Right cardiac atrium (tissue), 5 donors: ENCODE measurements around the gene KLHL30. TPM values are rescaled to one million over a fixed set of nuclear protein-coding genes. Genes with fewer than 3 reads are reported as not detected.

Experiments
- ATAC-seq, 2 donors: fragments of 200-7000 bp; cut with Tn5 transposase; one replicate each; pipeline versions ENCODE4 v1.8.0 to v1.9.1; 2020; ENCODE audit warnings: moderate library complexity in 2 of 2, mild to moderate bottlenecking in 1 of 2
- DNase-seq, 3 donors: peaks; one replicate each; pipeline ENCODE4 v3.0.0-alpha.2; 2020
- H3K27ac ChIP-seq: one replicate; pipeline ENCODE4 v1.5.1; 2013; ENCODE audit warnings: mild to moderate bottlenecking, low read length, control low read depth, moderate library complexity
- H3K27me3 ChIP-seq: one replicate; pipeline ENCODE4 v1.6.1; 2013; ENCODE audit not compliant: control insufficient read depth, insufficient read depth
- H3K4me1 ChIP-seq: one replicate; pipeline ENCODE4 v1.6.1; 2013; ENCODE audit warnings: low read length; ENCODE audit not compliant: control insufficient read depth, insufficient read depth
- H3K4me3 ChIP-seq: one replicate; pipeline ENCODE4 v1.5.1; 2013; ENCODE audit warnings: low read length, control low read depth
- H3K9me3 ChIP-seq: one replicate; pipeline ENCODE4 v1.6.1; 2013; ENCODE audit warnings: low read length; ENCODE audit not compliant: control insufficient read depth
- WGBS: extraction: QIAGEN DNeasy Blood & Tissue Kit; methylation state at CpG from one replicate; pipeline ENCODE4 v1.1.7; 2013; 5-methylcytosine and 5-hydroxymethylcytosine counted together
- intact Hi-C, 4 donors: fragments of 100-400 bp; cut with DNase I; formaldehyde crosslinking; loops; one replicate each; pipeline versions ENCODE4 v1.11.0 to v1.14.0; 2022 to 2023
- long read RNA-seq, 4 donors: library from polyadenylated mRNA; unstranded; transcript quantifications; one replicate each; pipeline ENCODE4 v2.0.0, GENCODE V29; 2020 to 2021
- polyA plus RNA-seq: library from polyadenylated mRNA; stranded (reverse); fragments of 200-250 nt; gene quantifications from one replicate; pipeline ENCODE4 v1.2.3, GENCODE V29; 2013
- total RNA-seq, 4 donors: library from RNA; stranded (reverse); fragmentation: NEBNext Ultra II Directional; extraction: Animal tissue kit (Norgen Biotek cat#: 25700); gene quantifications; one replicate each; pipeline ENCODE4 v1.2.1, GENCODE V29; 2021
- donor health status: healthy with polysubstance abuse.
- donor health status: DM: no; HTN: yes; CAD: no.
- donor health status: DM: no; HTN: no; CAD: no.
- donor health status: DM: no; HTN: yes; CAD: no; lungs with severe emphysema.
- donor health status: DM: yes; HTN: yes; CAD: no.

KLHL30 gene, protein sequence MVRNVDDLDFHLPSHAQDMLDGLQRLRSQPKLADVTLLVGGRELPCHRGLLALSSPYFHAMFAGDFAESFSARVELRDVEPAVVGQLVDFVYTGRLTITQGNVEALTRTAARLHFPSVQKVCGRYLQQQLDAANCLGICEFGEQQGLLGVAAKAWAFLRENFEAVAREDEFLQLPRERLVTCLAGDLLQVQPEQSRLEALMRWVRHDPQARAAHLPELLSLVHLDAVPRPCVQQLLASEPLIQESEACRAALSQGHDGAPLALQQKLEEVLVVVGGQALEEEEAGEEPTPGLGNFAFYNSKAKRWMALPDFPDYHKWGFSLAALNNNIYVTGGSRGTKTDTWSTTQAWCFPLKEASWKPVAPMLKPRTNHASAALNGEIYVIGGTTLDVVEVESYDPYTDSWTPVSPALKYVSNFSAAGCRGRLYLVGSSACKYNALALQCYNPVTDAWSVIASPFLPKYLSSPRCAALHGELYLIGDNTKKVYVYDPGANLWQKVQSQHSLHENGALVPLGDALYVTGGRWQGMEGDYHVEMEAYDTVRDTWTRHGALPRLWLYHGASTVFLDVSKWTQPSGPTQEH
- 10 to 100 TPM; 16.9 to 34.4 (median 23.8) TPM for total RNA-seq
- 15.9 TPM for polyA plus RNA-seq
- long read RNA-seq, donor 1, transcript KLHL30-201 (8 exons, 3,726 nt) = major isoform, 6 of 65 reads
- long read RNA-seq, donor 1, partial matches to known transcripts = 31 of 65 reads
- long read RNA-seq, donor 1, other reads (novel, unspliced or antisense) = 28 of 65 reads
- long read RNA-seq, donor 2, partial matches to known transcripts = 1 of 10 reads
- long read RNA-seq, donor 2, other reads (novel, unspliced or antisense) = 6 of 10 reads
- long read RNA-seq, donor 3, partial matches to known transcripts = 79 of 81 reads
- long read RNA-seq, donor 3, other reads (novel, unspliced or antisense) = 0 of 81 reads
- long read RNA-seq, donor 4, transcript KLHL30-201 (8 exons, 3,726 nt) = major isoform, 6 of 16 reads
- long read RNA-seq, donor 4, partial matches to known transcripts = 4 of 16 reads
- long read RNA-seq, donor 4, other reads (novel, unspliced or antisense) = 6 of 16 reads

DNA sequence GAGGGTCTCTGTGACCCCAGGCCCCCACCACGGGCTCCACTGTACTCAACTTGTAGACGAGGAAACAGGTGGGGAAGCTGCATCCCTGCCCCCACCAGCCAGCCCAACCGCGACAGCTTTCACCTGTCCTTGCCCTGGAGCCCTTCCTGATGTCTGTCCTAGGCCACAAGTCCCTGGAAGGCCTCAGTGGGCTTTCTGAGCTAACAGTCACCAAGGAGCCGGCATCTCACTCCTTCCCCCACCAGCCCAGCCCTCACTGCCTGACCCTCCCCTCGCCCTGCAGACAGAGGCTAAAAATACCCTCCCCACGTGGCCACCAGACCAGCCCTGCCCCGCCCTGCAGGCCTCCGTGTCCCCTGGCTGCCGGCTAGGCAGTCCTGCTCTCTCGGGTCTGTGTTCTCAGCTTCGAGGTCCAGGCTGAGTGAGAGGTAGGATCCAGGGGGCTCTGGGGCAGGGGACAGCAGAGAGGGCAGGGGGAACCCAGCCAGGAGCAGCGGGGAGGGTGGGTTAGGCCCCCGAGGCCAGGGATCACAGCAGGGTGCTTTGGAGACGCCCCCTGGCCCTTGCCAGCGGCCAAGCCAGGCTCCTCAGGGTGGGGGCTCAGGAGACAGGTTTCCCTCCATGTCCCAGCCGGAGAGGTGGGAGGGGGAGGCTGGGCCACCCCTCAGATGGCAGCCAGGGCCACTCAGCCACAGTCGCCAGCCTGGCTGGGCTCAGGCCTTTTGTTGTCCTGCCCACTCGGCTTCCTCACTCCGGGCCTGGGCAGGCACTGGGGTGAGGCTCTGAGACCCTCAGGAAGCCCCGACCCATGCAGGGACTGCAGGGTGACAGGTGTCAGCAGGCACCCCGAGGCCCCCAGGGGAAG, at the start of gene KLHL30:
TSS of gene KLHL30 (plus strand) at position 338 of the 865 bp plus-strand sequence. CDS start 2,087 bp downstream, outside the sequence.
- ATAC-seq = peak; percentile 75 to 81
- peak within 1 kb of the TSS; percentile 57 for H3K27ac ChIP-seq
- H3K4me1 ChIP-seq = no peaks in the 10 kb centered on the region
- no peak within 1 kb of the TSS for H3K4me3 ChIP-seq
- no peaks in the 10 kb centered on the region for H3K9me3 ChIP-seq
- peak in 2 of 3 donors; percentile 80 to 89 for DNase-seq
- no peaks in the 10 kb centered on the region for H3K27me3 ChIP-seq
- intact Hi-C loops = no loop called here
- 46% methylated on average over 22 of the region's 22 CpGs for WGBS

DNA sequence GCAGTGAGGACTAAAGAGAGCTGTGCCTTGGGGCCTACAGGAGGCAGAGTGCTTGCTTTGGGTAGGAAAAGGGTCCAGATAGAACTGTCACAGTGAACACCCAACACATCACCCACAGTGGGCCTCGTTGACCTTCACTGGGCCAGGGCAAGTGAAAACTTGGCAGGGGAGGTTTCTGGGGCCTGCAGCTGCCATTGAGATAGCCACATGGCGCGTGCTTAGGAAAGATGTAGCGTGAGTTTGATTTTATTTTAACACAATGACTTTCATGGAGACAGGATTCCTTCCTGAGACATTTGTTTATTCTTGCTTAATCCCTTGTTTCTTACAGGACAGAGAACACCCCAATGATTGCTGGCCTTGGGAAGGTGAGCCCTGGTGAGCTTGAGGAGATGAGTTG, 47.6 kb upstream of the KLHL30 start:
- no peaks in the 10 kb centered on the region for H3K9me3 ChIP-seq
- 80% methylated on average over 4 of the region's 4 CpGs for WGBS
- no peaks in the 10 kb centered on the region for H3K4me1 ChIP-seq
- DNase-seq = no peak
- no peaks in the 10 kb centered on the region for H3K27me3 ChIP-seq
- ATAC-seq = no peak
- H3K4me3 ChIP-seq = no peak overlapping the region
- no peak overlapping the region for H3K27ac ChIP-seq
- intact Hi-C loops = no loop called here

DNA sequence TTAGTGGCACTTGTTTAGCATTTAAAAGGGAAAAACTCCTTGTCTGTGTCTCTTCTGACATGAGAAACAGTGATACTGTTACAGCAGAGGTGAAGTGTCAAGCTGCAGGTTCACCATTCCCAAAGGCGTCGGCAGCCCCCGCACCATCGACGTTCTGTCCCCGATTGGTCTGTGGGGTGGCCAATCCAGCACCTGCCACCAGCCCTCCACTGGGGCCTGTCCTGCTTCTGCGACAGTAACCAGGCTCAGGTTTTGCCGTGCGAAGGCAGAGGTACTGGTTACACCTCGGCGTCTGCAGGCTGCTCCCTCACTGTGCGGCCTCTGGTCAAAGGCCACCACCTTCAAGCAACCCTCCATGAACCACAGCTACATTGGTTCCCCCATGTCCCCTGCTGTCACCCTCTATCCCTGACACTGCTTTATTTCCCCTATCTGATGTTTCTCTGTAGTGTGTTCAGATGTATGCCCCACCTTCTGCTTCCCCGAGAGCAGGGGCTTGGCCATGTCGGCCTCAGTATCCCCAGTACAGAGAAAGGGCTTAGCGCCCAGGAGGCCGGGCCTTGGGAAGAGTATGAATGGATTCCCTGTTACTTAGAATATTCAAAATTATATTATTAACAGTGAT, 46.9 kb upstream of the KLHL30 start:
- H3K4me3 ChIP-seq = no peak overlapping the region
- intact Hi-C loops = no loop called here
- no peaks in the 10 kb centered on the region for H3K4me1 ChIP-seq
- 90% methylated on average over 16 of the region's 16 CpGs for WGBS
- DNase-seq = peak in 1 of 3 donors; percentile 24
- ATAC-seq = no peak
- H3K27ac ChIP-seq = no peak overlapping the region
- H3K27me3 ChIP-seq = no peaks in the 10 kb centered on the region
- no peaks in the 10 kb centered on the region for H3K9me3 ChIP-seq

DNA sequence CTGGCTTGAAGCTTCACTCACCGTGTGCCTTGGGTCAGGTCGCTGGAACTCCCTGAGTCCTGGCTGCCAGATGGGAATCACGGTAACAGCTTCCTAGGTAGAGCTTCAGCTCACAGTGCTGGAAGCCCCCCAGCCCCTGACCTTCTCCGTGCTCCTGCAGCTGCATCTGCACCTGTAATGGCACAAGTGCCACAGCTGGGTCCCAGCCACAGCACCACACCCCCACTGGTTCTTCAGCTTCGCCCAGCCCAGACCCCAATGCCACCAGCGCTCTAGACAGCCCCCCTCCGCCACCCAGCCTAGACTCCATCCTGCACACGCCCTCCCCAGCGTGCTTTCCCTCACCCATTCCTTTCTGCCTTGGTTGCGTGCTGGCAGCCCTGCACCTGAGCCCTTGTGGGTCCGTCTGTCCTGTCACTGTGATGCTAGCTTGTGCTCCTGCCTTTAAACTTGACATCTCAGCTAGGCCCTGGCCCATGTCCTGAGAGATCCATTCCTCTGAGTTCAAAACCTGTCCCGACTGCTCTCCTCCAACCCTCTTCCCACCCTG, 45.9 kb upstream of the KLHL30 start:
- WGBS = 93% methylated on average over 12 of the region's 12 CpGs
- Histone ChIP-seq H3K9me3 (no peaks in the 10 kb centered on the region), H3K27me3 (no peaks in the 10 kb centered on the region), H3K4me1 (no peaks in the 10 kb centered on the region), H3K4me3 (no peak overlapping the region), H3K27ac (no peak overlapping the region)
- ATAC-seq (no peak), DNase-seq (no peak)
- intact Hi-C loops = no loop called here

DNA sequence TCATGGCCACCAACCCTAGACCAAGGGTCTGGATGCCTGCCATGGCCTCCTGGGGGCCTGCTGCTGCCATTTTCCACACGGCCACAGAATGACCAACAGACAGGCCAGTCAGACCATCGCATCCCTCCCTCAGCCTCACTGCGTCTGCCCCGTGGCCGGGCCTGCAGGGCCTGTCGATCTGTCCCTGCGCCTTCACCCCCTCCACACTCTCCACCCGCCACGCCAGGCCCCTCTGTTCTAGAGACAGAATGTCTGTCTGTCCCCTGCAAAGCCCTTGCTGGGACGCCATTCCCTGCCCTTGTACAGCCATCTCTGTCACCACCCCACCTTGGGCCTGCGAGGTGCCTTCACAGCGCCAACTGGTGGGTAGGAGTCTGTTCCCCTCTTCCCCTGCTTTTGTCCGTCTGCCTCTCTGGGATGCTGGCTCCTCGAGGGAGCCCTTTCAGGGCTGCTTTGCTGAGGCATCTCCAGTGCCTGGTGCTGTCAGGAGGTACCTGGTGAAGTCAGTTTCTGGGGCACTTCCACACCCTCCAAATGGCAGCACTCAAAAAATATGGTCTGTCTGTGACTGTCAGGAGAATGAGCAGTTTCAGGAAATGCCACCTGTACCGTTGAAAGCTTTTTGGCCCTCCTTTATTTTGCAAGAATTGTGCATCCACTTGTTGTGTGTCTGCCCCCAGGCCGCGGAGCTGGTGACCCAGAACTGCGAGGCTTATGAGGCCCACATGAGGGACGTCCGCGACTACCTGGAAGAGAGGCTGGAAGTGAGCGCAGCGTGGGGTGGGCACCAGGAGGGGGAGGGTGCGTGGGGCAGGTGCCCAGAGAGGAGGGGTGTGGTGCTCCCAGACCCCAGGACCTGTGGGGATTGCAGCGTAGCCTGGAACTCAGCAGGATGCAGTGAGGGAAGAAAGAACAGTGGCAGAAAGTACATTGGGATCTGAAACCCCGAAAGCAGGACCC, 45.0 kb upstream of the KLHL30 start:
- Histone ChIP-seq H3K27ac (no peak overlapping the region), H3K9me3 (no peaks in the 10 kb centered on the region), H3K4me1 (no peaks in the 10 kb centered on the region), H3K27me3 (no peaks in the 10 kb centered on the region), H3K4me3 (no peak overlapping the region)
- WGBS = 88% methylated on average over 26 of the region's 26 CpGs
- ATAC-seq = no peak
- DNase-seq = no peak
- intact Hi-C loops = no loop called here

DNA sequence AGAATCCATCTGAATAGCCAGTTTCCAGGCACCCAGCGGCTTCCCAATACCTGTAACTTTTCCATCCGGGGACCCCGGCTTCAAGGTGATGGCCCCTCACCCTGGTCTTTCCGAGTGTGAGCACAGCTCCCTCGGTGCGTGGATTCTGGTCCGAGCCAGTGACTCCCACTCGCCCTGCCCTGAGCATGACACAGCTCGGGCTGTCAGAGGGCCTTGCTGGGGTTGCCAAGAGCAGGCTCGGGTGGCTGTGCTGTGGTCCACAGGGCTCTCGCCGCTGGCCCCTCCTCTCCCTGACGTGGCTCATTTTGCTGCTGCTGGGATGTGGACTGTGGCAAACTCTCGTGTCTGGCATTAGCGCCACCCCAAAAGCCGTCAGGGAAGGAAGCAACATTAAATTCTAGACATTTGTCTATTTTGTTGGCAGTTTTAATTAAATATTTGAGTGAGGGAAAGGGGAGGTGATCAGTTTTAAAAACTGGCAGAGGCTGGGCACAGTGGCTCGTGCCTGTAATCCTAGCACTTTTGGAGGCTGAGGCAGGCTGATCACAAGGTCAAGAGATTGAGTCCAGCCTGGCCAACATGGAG, 43.9 kb upstream of the KLHL30 start:
- Histone ChIP-seq H3K4me1 (no peaks in the 10 kb centered on the region), H3K9me3 (no peaks in the 10 kb centered on the region), H3K27me3 (no peaks in the 10 kb centered on the region), H3K27ac (no peak overlapping the region), H3K4me3 (no peak overlapping the region)
- ATAC-seq (no peak), DNase-seq (no peak)
- 90% methylated on average over 17 of the region's 17 CpGs for WGBS
- intact Hi-C loops = no loop called here

DNA sequence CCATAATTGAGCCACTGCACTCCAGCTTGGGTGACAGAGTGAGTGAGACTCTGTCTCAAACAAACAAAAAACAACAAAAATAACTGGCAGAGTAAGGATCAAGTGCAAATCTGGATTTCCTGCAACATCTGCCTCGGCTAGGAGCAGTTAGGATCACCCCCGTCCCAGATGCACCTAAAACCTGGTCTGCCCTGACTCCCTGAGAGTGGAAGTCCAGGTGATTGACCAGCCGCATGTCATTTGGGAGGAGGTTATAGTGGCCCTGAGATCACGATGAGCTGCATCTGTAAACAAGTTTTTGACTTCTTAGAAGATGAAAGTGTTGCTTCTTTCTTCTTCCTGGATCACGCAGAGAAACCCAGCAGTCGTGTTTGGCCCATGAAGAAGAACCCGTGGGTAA, 43.3 kb upstream of the KLHL30 start:
- no peaks in the 10 kb centered on the region for H3K27me3 ChIP-seq
- no peak for DNase-seq
- no peak for ATAC-seq
- no peak overlapping the region for H3K27ac ChIP-seq
- intact Hi-C loops = no loop called here
- H3K4me3 ChIP-seq = no peak overlapping the region
- no peaks in the 10 kb centered on the region for H3K4me1 ChIP-seq
- no peaks in the 10 kb centered on the region for H3K9me3 ChIP-seq
- WGBS = 86% methylated on average over 7 of the region's 7 CpGs

DNA sequence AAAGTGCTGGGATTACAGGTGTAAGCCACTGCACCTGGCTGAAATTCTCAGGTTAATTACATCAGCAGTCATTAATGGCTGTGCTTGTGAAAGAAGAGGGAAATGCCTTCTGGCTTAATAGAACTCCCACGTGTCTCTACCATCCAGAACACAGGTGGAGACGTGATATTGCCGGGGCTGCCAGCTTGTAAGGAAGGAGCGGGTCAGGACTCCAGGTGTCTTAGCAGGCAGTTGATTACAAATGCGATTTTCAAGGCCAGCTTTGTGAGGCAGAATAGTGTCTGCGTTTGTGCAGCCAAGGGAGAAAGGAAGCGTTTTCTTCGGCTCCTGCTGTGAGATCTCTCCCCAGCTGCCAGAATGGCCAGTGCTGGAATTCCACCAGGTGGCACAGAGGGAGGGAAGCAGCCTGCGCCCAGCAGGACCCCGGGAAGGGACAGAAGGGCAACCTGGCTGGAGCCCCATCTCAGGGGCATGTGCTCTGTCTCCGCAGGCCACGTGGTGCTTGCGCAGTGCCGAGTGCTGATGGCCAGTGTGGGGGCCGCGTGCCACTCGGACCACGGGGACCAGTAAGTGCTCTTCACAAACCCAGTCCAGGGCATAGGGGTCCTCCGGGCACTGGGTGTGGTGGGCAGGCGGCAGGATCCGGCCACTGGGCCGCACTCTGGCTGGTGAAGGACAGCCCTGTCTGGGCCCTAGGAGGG, 42.0 kb upstream of the KLHL30 start:
- Histone ChIP-seq H3K27ac (no peak overlapping the region), H3K9me3 (no peaks in the 10 kb centered on the region), H3K4me3 (no peak overlapping the region), H3K4me1 (no peaks in the 10 kb centered on the region), H3K27me3 (no peaks in the 10 kb centered on the region)
- intact Hi-C loops = no loop called here
- ATAC-seq (no peak), DNase-seq (peak in 1 of 3 donors; percentile 51)
- WGBS = 82% methylated on average over 22 of the region's 22 CpGs
